Measurements from ENCODE around the gene MUCL3. TPM values are rescaled to one million over a fixed set of nuclear protein-coding genes. Genes with fewer than 3 reads are reported as not detected.

Gene MUCL3
- total and polyA plus RNA-seq, 2 of the 8 experiments (the other 6 are each of a cell fraction or from before 2014, with no cell fraction given) = 0.15 to 0.37 TPM

- no peak for TF ChIP-seq CHD7 (IDR thresholded peaks at IDR 0.05; ENCODE audit: insufficient replicate concordance, low read length)
- no peak for TF ChIP-seq SP4 (IDR thresholded peaks at IDR 0.05; ENCODE audit: low read length)
- TF ChIP-seq SIRT6 (IDR thresholded peaks at IDR 0.05; ENCODE audit: low read length) = no peak
- no peak for TF ChIP-seq EZH2 (IDR thresholded peaks at IDR 0.05; ENCODE audit: low read depth, low read length, severe bottlenecking)
- TF ChIP-seq BCL11A (IDR thresholded peaks at IDR 0.05; ENCODE audit: low read depth in 2 of 2, low read length in 2 of 2) = no peak
- no peak for TF ChIP-seq ATF2 (IDR thresholded peaks at IDR 0.05; ENCODE audit: low read length)
- TF ChIP-seq USF2 (IDR thresholded peaks at IDR 0.05; ENCODE audit: low read length) = no peak
Observed at GRCh38 chr6:30998785-30999184, 58.0 kb downstream of the MUCL3 start (continued).

All from H1 (cell line).